ENCODE measurements around the gene ZFYVE28.

Gene ZFYVE28

GRCh38 chr4:2331519-2332200 lies 86.8 kb downstream of the ZFYVE28 start:
- DNase-seq (ENCODE audit: low read depth): no peak

GRCh38 chr4:2331043-2331420 lies 87.4 kb downstream of the ZFYVE28 start:
- DNase-seq (ENCODE audit: low read depth): no peak

- DNase-seq (ENCODE audit: low read depth): no peak
Measured at GRCh38 chr4:2330091-2331042, 88.1 kb downstream of the ZFYVE28 start.

- DNase-seq (ENCODE audit: low read depth): no peak
Measured at GRCh38 chr4:2327579-2327978, 90.9 kb downstream of the ZFYVE28 start.

GRCh38 chr4:2324891-2325290 lies 93.6 kb downstream of the ZFYVE28 start:
- DNase-seq (ENCODE audit: low read depth): no peak

GRCh38 chr4:2322841-2323240 lies 95.6 kb downstream of the ZFYVE28 start:
- DNase-seq (ENCODE audit: low read depth): no peak

- DNase-seq (ENCODE audit: low read depth): no peak
Measured at GRCh38 chr4:2322227-2322626, 96.2 kb downstream of the ZFYVE28 start.

GRCh38 chr4:2321279-2322196 lies 96.9 kb downstream of the ZFYVE28 start:
- DNase-seq (ENCODE audit: low read depth): no peak

- DNase-seq (ENCODE audit: low read depth): no peak
Measured at GRCh38 chr4:2320746-2321145, 97.7 kb downstream of the ZFYVE28 start.

GRCh38 chr4:2320152-2320551 lies 98.3 kb downstream of the ZFYVE28 start:
- DNase-seq (ENCODE audit: low read depth): no peak

- no peak for DNase-seq (ENCODE audit: low read depth)
Measured at GRCh38 chr4:2318885-2319284, 99.6 kb downstream of the ZFYVE28 start.

GRCh38 chr4:2318476-2318875 lies 100.0 kb downstream of the ZFYVE28 start:
- DNase-seq (ENCODE audit: low read depth): no peak

GRCh38 chr4:2313366-2313765 lies 105.1 kb downstream of the ZFYVE28 start:
- no peak for DNase-seq (ENCODE audit: low read depth)

- DNase-seq (ENCODE audit: low read depth): no peak
Measured at GRCh38 chr4:2306773-2307410, 111.6 kb downstream of the ZFYVE28 start.

GRCh38 chr4:2305766-2306501 lies 112.5 kb downstream of the ZFYVE28 start:
- no peak for DNase-seq (ENCODE audit: low read depth)

- no peak for DNase-seq (ENCODE audit: low read depth)
Measured at GRCh38 chr4:2304877-2305561, 113.4 kb downstream of the ZFYVE28 start.

GRCh38 chr4:2304321-2304876 lies 114.0 kb downstream of the ZFYVE28 start:
- DNase-seq (ENCODE audit: low read depth): no peak

GRCh38 chr4:2303686-2304320 lies 114.6 kb downstream of the ZFYVE28 start:
- no peak for DNase-seq (ENCODE audit: low read depth)

- no peak for DNase-seq (ENCODE audit: low read depth)
Measured at GRCh38 chr4:2303121-2303685, 115.2 kb downstream of the ZFYVE28 start.

Measured in stimulated activated CD8-positive, alpha-beta memory T cell treated with anti-CD3 and anti-CD28 coated beads, Interleukin-12 subunit alpha, Interleukin-12 subunit beta, amount 100 ng/mL, for 1 hour (primary cell).